ENCODE measurements around the gene COL4A2. TPM values are rescaled to one million over a fixed set of nuclear protein-coding genes. Genes with fewer than 3 reads are reported as not detected.

The COL4A2 gene
- total RNA-seq, 1 donor from 2014 or later, result 180 TPM

DNA sequence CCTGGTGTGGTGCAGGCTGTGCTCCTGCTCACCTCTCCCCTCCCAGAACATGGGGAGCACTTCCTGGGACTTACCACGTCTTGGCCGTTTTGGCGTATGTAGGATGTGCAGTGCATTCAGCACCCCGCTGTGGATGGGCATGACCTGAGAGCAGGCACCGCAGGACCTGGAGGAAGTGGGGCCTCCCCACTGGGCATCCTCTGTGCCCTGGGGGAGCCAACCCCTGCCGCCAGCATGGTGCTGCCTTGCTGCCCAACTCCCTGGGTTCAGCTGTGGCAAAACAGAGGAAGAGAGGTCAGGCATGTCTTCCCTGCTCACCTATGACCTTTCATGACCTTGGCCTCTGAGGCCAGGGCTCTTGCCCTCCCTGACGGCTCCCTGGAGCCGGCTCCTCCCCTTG is 150.9 kb downstream of the COL4A2 start:
- no peak for DNase-seq (ENCODE audit: extremely low spot score in 2 of 2)
- Histone ChIP-seq H3K36me3 (peaks cover 0 to 14% of the 10 kb centered on the region in 2 donors), H3K4me1 (peaks cover 3% of the 10 kb centered on the region), H3K27ac (no peak overlapping the region), H3K27me3 (no peaks in the 10 kb centered on the region), H3K9me3 (no peaks in the 10 kb centered on the region), H3K4me3 (no peak overlapping the region)
- TF ChIP-seq, protein P1, sequence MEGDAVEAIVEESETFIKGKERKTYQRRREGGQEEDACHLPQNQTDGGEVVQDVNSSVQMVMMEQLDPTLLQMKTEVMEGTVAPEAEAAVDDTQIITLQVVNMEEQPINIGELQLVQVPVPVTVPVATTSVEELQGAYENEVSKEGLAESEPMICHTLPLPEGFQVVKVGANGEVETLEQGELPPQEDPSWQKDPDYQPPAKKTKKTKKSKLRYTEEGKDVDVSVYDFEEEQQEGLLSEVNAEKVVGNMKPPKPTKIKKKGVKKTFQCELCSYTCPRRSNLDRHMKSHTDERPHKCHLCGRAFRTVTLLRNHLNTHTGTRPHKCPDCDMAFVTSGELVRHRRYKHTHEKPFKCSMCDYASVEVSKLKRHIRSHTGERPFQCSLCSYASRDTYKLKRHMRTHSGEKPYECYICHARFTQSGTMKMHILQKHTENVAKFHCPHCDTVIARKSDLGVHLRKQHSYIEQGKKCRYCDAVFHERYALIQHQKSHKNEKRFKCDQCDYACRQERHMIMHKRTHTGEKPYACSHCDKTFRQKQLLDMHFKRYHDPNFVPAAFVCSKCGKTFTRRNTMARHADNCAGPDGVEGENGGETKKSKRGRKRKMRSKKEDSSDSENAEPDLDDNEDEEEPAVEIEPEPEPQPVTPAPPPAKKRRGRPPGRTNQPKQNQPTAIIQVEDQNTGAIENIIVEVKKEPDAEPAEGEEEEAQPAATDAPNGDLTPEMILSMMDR (IDR thresholded peaks at IDR 0.05), result no peak
- TF ChIP-seq POLR2A (IDR thresholded peaks at IDR 0.05) (no peak), POLR2AphosphoS5 (IDR thresholded peaks at IDR 0.05; ENCODE audit: insufficient read depth in 1 of 2, low read depth in 1 of 2) (no peak)
- intact Hi-C loops (cut with DNase I), result no loop called here

DNA sequence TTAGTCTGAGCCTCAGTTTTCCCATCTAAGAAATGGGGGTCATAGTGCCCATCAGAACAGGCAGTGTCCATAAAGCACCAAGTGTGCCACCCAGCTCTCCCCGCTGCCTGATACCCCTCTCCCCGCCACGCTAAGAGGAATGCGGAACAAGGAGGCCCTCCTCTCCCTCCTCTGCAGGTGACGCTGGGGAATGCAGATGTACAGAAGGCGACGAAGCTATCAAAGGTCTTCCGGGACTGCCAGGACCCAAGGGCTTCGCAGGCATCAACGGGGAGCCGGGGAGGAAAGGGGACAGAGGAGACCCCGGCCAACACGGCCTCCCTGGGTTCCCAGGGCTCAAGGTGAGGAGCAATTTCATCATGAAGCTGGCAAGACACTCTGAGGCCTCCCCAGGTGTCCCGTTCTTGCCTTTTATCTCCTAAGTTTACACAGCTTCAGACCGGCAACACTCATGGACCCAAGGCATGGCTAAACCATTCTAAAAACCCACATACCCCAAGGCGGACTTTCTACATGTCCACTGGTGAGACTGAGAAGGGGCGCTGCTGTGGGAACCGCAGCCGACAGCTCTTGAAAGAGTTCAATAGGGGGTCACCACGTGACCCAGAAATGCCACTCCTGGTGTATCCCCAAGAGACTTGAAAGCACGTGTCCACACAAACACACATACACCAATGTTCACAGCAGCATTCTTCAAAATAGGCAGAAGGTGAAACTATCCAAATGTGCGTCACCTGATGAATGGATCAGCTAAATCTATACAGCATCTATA is 151.7 kb downstream of the COL4A2 start:
- no peak overlapping the region for H3K27ac ChIP-seq

GRCh38 chr13:110462091-110462490 is 155.0 kb downstream of the COL4A2 start:
- Histone ChIP-seq H3K9me3 (no peaks in the 10 kb centered on the region), H3K27me3 (no peaks in the 10 kb centered on the region), H3K36me3 (peaks cover 0 to 24% of the 10 kb centered on the region in 2 donors), H3K27ac (no peak overlapping the region), H3K4me3 (no peak overlapping the region), H3K4me1 (no peaks in the 10 kb centered on the region)
- TF ChIP-seq, protein P1 (IDR thresholded peaks at IDR 0.05), result no peak
- no peak for TF ChIP-seq POLR2A (IDR thresholded peaks at IDR 0.05)
- no peak for TF ChIP-seq POLR2AphosphoS5 (IDR thresholded peaks at IDR 0.05; ENCODE audit: insufficient read depth in 1 of 2, low read depth in 1 of 2)
- intact Hi-C loops (cut with DNase I), result no loop called here
- no peak for DNase-seq (ENCODE audit: extremely low spot score in 2 of 2)

More for the DNA sequence above, 151.7 kb downstream of the COL4A2 start:
- Histone ChIP-seq H3K4me3 (no peak overlapping the region), H3K4me1 (peaks cover 3% of the 10 kb centered on the region), H3K9me3 (no peaks in the 10 kb centered on the region), H3K27me3 (no peaks in the 10 kb centered on the region), H3K36me3 (peaks cover 0 to 14% of the 10 kb centered on the region in 2 donors)
- intact Hi-C loops (cut with DNase I), result no loop called here
- TF ChIP-seq, protein P1 (IDR thresholded peaks at IDR 0.05), result no peak
- TF ChIP-seq POLR2AphosphoS5 (IDR thresholded peaks at IDR 0.05; ENCODE audit: insufficient read depth in 1 of 2, low read depth in 1 of 2), result no peak
- TF ChIP-seq POLR2A (IDR thresholded peaks at IDR 0.05), result no peak
- no peak for DNase-seq (ENCODE audit: extremely low spot score in 2 of 2)

GRCh38 chr13:110463156-110463555 is 156.1 kb downstream of the COL4A2 start:
- TF ChIP-seq POLR2A (IDR thresholded peaks at IDR 0.05) (no peak), POLR2AphosphoS5 (IDR thresholded peaks at IDR 0.05; ENCODE audit: insufficient read depth in 1 of 2, low read depth in 1 of 2) (no peak)
- TF ChIP-seq, protein P1 (IDR thresholded peaks at IDR 0.05), result no peak
- peaks cover 0 to 27% of the 10 kb centered on the region in 2 donors for H3K36me3 ChIP-seq
- DNase-seq (ENCODE audit: extremely low spot score in 2 of 2), result no peak
- no peak overlapping the region for H3K4me3 ChIP-seq
- H3K4me1 ChIP-seq, result no peaks in the 10 kb centered on the region
- no peaks in the 10 kb centered on the region for H3K27me3 ChIP-seq
- H3K27ac ChIP-seq, result no peak overlapping the region
- intact Hi-C loops (cut with DNase I), result no loop called here
- no peaks in the 10 kb centered on the region for H3K9me3 ChIP-seq

- TF ChIP-seq, protein P1 (IDR thresholded peaks at IDR 0.05), result no peak
- no peak for TF ChIP-seq POLR2A (IDR thresholded peaks at IDR 0.05)
- no peak for TF ChIP-seq POLR2AphosphoS5 (IDR thresholded peaks at IDR 0.05; ENCODE audit: insufficient read depth in 1 of 2, low read depth in 1 of 2)
- no peaks in the 10 kb centered on the region for H3K9me3 ChIP-seq
- H3K27me3 ChIP-seq, result no peaks in the 10 kb centered on the region
- no peak overlapping the region for H3K27ac ChIP-seq
- H3K36me3 ChIP-seq, result peaks cover 0 to 21% of the 10 kb centered on the region in 2 donors
- DNase-seq (ENCODE audit: extremely low spot score in 2 of 2), result no peak
- no peak overlapping the region for H3K4me3 ChIP-seq
- intact Hi-C loops (cut with DNase I), result no loop called here
- H3K4me1 ChIP-seq, result no peaks in the 10 kb centered on the region
These were observed 156.9 kb downstream of the COL4A2 start for GRCh38 chr13:110463871-110464510.

All from vagina (tissue), 2 donors.